GM21723 (cell line): ENCODE data around the gene DENR.
A peak's percentile ranks its signal among the peaks of the same experiment; 100 is the strongest.

Experiments
- ATAC-seq: cut with Tn5 transposase; IDR thresholded peaks from one replicate; pipeline ENCODE4 v1.9.1; 2021; ENCODE audit warnings: mild to moderate bottlenecking, moderate library complexity; ENCODE audit not compliant: unreplicated experiment

The DENR gene

GRCh38 chr12:122813310-122813713 lies 60.7 kb downstream of the DENR start:
- ATAC-seq = peak; percentile 46

GRCh38 chr12:122819209-122819785 lies 66.7 kb downstream of the DENR start:
- no peak for ATAC-seq

GRCh38 chr12:122820138-122820537 lies 67.5 kb downstream of the DENR start:
- no peak for ATAC-seq
